CD4-positive, alpha-beta T cell treated with Interleukin-4 for 4 hours (primary cell): ENCODE data around the gene FARP2.
"Not testable (repeated sequence)": the region's sequence is repeated elsewhere in the genome, so short reads cannot be mapped to it uniquely, and the experiment has no call there.

ENCODE experiments used
- DNase-seq: peaks from one replicate; pipeline ENCODE4 v3.0.0-alpha.2; 2020

The FARP2 gene

GRCh38 chr2:241491549-241492173, 135.6 kb downstream of the FARP2 start:
- DNase-seq: no peak

GRCh38 chr2:241492174-241492565, 136.1 kb downstream of the FARP2 start:
- DNase-seq: no peak

GRCh38 chr2:241493092-241493491, 137.0 kb downstream of the FARP2 start:
- no peak for DNase-seq

GRCh38 chr2:241494311-241494908, 138.3 kb downstream of the FARP2 start:
- no peak for DNase-seq

- no peak for DNase-seq
Observed at GRCh38 chr2:241495172-241496002, 139.3 kb downstream of the FARP2 start.

- no peak for DNase-seq
Observed at GRCh38 chr2:241496003-241496707, 140.1 kb downstream of the FARP2 start.

GRCh38 chr2:241496904-241497877, 141.1 kb downstream of the FARP2 start:
- no peak for DNase-seq

- DNase-seq: no peak
Observed at GRCh38 chr2:241498115-241499070, 142.3 kb downstream of the FARP2 start.

GRCh38 chr2:241499146-241499965, 143.3 kb downstream of the FARP2 start:
- DNase-seq: no peak

- DNase-seq: no peak
Observed at GRCh38 chr2:241500016-241500415, 143.9 kb downstream of the FARP2 start.

GRCh38 chr2:241500431-241500975, 144.4 kb downstream of the FARP2 start:
- DNase-seq: no peak

- no peak for DNase-seq
Observed at GRCh38 chr2:241501099-241501541, 145.0 kb downstream of the FARP2 start.

- DNase-seq: no peak
Observed at GRCh38 chr2:241501551-241501950, 145.5 kb downstream of the FARP2 start.

GRCh38 chr2:241502281-241502680, 146.2 kb downstream of the FARP2 start:
- no peak for DNase-seq

GRCh38 chr2:241503776-241504392, 147.8 kb downstream of the FARP2 start:
- no peak for DNase-seq

- no peak for DNase-seq
Observed at GRCh38 chr2:241505086-241505780, 149.1 kb downstream of the FARP2 start.

GRCh38 chr2:241505781-241506201, 149.7 kb downstream of the FARP2 start:
- DNase-seq: no peak

GRCh38 chr2:241506317-241506716, 150.2 kb downstream of the FARP2 start:
- DNase-seq: not testable (repeated sequence)
